Bronchial smooth muscle cell (primary cell): ENCODE data around the gene DTX1. TPM values are rescaled to one million over a fixed set of nuclear protein-coding genes. Genes with fewer than 3 reads are reported as not detected.

ENCODE experiments used
- total RNA-seq: library from RNA; depleted of rRNA; stranded (reverse); fragments of >200 nt; gene quantifications from 2 replicates; pipeline ENCODE4 v1.2.1, GENCODE V29; 2014

The DTX1 gene
- total RNA-seq, result 0.09 TPM in 1 of 2 replicates, not detected in the other

GRCh38 chr12:113056631-113057488, at the start of gene DTX1:
Gene DTX1 (plus strand): TSS chr12:113056730. CDS start chr12:113058193, 1,463 bp downstream.

GRCh38 chr12:113135178-113136127, 78.9 kb downstream of the DTX1 start, which contains the start of gene RASAL1:
Gene RASAL1 (minus strand): TSS chr12:113135761. CDS start chr12:113135462, 299 bp downstream.

Other genes starting within 250 kb of the DTX1 start
- gene OAS1, start 149.8 kb upstream of the DTX1 start, total RNA-seq, result 1.9 and 2.4 TPM in 2 replicates
- 1.9 TPM in 2 replicates for gene OAS3, start 118.3 kb upstream of the DTX1 start, total RNA-seq
- gene OAS2, start 78.2 kb upstream of the DTX1 start, total RNA-seq, result 0.69 and 2.0 TPM in 2 replicates
- not detected in 2 replicates for gene RASAL1, start 79.0 kb downstream of the DTX1 start, total RNA-seq
- gene CFAP73, start 93.0 kb downstream of the DTX1 start, total RNA-seq, result 0.09 TPM in 1 of 2 replicates, not detected in the other
- 27.0 and 28.5 TPM in 2 replicates for gene DDX54, start 128.7 kb downstream of the DTX1 start, total RNA-seq
- gene RITA1, start 129.0 kb downstream of the DTX1 start, total RNA-seq, result 8.2 and 9.1 TPM in 2 replicates
- 11.2 and 13.6 TPM in 2 replicates for gene TPCN1, start 164.7 kb downstream of the DTX1 start, total RNA-seq